ENCODE measurements around the gene MYL10. TPM values are rescaled to one million over a fixed set of nuclear protein-coding genes. Genes with fewer than 3 reads are reported as not detected.

The MYL10 gene
- total RNA-seq, 3 donors from 2014 or later: not detected

DNA sequence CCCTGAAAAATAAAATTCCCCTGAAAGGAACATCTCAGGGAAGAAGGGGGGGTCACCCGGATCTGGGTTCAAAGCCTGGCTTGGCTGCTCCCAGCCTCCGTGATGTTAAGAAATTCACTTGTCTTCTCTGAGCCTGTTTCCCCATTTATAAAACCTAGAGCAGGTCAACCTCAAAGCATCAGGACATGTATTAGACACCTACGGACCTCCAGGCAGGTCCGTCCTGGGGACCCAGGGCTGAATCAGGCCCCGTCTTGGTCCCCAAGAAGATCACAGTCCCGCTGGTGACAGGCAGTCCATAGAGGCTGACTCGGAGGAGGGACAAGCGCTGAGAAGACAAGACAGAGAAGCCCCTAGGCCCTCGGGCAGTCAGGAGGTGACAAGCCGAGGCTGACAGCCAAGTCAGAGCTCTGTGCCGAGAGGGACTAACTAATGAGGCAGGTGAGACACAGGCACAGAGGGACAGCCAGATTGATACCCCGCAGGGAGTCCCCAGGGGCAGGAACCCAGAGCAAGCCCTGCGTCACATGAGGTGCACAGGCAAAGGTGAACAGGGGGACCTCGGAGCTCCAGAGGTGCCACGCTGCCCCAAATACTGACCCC is 2.9 kb downstream of the MYL10 start:
- Histone ChIP-seq H3K4me1 (ENCODE audit: low read depth) (no peaks in the 10 kb centered on the region), H3K36me3 (ENCODE audit: low read depth) (no peaks in the 10 kb centered on the region), H3K4me3 (no peak overlapping the region), H3K9me3 (no peaks in the 10 kb centered on the region)
- ATAC-seq (no peak), DNase-seq (no peak)
- TF ChIP-seq, protein P1, sequence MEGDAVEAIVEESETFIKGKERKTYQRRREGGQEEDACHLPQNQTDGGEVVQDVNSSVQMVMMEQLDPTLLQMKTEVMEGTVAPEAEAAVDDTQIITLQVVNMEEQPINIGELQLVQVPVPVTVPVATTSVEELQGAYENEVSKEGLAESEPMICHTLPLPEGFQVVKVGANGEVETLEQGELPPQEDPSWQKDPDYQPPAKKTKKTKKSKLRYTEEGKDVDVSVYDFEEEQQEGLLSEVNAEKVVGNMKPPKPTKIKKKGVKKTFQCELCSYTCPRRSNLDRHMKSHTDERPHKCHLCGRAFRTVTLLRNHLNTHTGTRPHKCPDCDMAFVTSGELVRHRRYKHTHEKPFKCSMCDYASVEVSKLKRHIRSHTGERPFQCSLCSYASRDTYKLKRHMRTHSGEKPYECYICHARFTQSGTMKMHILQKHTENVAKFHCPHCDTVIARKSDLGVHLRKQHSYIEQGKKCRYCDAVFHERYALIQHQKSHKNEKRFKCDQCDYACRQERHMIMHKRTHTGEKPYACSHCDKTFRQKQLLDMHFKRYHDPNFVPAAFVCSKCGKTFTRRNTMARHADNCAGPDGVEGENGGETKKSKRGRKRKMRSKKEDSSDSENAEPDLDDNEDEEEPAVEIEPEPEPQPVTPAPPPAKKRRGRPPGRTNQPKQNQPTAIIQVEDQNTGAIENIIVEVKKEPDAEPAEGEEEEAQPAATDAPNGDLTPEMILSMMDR (IDR thresholded peaks at IDR 0.05): no peak
- intact Hi-C loops (cut with DNase I, micrococcal nuclease): no loop called here

DNA sequence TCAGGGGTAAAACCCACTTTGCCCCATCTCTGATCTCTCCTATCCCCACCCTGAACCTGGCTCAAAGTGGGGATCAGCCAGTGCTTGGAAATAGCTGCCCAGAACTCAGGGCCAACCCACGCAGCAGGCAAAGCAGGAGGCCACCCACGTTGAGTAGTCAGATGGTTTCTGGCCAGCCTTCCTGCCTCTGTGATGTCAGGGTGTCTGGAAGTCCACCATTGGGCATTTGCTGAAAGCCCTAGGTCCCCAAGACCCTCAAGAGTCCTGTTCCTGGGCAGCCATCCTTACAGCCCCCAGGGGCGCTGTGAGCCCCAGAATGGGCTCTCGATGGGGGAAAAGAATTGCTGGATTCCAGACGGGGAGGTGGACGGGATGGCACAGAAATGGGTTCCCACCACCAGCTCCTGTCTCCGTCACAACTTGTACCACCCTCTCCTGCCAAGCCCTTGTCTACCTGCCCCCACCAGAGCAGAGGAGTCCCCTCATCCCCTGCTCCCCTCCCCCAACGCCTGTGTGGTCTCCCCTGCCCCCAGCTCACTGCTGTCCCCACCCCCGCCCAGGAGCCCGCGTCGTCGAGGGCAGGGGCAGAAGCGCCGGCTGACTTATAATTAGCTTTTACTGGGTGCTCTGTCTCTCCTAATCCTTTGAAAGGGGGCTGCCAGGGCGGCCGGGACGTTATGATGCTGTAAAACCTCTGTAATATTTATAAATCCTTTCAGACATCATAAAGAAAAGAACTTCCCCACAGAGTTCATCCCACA is 3.9 kb downstream of the MYL10 start:
- TF ChIP-seq, protein P1 (IDR thresholded peaks at IDR 0.05): no peak
- Histone ChIP-seq H3K9me3 (no peaks in the 10 kb centered on the region), H3K4me1 (ENCODE audit: low read depth) (no peaks in the 10 kb centered on the region), H3K36me3 (ENCODE audit: low read depth) (no peaks in the 10 kb centered on the region), H3K4me3 (no peak overlapping the region)
- intact Hi-C loops (cut with DNase I, micrococcal nuclease): no loop called here
- no peak for DNase-seq
- no peak for ATAC-seq

DNA sequence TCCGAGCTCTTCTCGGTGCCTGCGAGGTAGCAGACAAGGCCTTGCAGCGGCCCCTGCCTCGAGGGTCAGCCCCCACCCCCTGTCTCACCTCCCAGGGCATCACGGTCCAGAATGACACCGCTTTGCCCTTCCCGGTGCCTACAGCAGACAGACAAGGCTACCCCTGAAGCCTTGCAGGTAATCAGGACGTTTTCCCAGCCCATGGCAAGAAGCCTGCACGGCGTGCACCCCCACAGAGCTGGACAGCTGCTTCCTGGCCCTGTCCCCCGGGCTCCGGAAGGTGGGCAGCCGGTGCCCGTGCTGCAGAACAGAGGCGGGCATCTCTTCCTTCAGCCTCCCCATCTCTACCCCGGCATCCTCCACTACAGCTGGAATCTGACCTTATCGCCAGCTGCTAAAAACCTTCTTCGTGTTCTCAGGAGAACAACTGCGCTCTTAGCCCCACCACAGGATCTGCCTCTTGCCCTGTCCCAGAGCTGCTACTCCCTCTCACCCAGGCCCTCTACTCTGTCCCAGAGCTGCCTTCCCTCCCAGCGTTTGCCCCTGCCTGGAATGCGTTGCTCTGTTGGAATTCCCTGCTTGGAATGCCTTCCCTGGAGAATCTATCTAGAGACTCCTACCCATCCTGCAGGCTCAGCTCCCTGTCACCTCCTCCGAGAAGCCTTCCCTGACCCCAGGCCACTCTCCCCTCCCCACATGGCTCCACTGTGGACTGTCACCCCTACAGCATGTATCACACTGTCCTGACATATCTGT is 4.7 kb downstream of the MYL10 start:
- DNase-seq: no peak
- intact Hi-C loops (cut with DNase I, micrococcal nuclease): no loop called here
- no peaks in the 10 kb centered on the region for H3K36me3 ChIP-seq (ENCODE audit: low read depth)

DNA sequence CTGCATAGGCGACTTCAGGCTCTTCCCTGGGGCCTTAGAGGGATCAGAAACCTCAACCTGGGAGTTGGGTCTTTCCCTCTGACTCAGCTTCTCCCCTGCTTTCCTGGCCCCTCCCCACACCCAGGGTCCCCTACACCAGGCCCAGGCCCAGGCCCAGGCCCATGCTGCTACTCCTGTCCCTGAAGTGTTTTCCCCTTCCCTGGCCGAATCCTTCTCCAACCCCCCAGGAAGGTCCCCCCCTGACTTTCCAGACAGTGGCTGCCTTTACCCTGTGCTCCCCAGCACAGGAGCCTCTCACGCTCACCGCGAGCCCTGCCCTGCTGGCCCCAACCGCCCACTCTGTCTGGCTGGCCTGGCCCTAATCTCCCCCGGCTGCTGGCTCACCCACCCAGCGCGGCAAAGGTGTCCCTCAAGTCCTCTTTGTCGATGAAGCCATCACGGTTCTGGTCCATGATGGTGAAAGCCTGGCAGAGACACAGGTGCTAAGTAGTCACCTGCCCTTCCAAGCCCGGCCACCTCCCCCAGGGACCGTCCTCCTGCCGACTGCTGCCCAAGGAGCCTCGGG is 6.4 kb downstream of the MYL10 start:
- H3K36me3 ChIP-seq (ENCODE audit: low read depth): no peaks in the 10 kb centered on the region
- H3K4me1 ChIP-seq (ENCODE audit: low read depth): no peaks in the 10 kb centered on the region
- no peaks in the 10 kb centered on the region for H3K9me3 ChIP-seq
- ATAC-seq (no peak), DNase-seq (no peak)
- intact Hi-C loops (cut with DNase I, micrococcal nuclease): no loop called here
- TF ChIP-seq, protein P1 (IDR thresholded peaks at IDR 0.05): no peak
- no peak overlapping the region for H3K4me3 ChIP-seq

More for the DNA sequence above, 4.7 kb downstream of the MYL10 start:
- TF ChIP-seq, protein P1 (IDR thresholded peaks at IDR 0.05): no peak
- no peak overlapping the region for H3K4me3 ChIP-seq
- ATAC-seq: no peak
- H3K9me3 ChIP-seq: no peaks in the 10 kb centered on the region
- H3K4me1 ChIP-seq (ENCODE audit: low read depth): no peaks in the 10 kb centered on the region

DNA sequence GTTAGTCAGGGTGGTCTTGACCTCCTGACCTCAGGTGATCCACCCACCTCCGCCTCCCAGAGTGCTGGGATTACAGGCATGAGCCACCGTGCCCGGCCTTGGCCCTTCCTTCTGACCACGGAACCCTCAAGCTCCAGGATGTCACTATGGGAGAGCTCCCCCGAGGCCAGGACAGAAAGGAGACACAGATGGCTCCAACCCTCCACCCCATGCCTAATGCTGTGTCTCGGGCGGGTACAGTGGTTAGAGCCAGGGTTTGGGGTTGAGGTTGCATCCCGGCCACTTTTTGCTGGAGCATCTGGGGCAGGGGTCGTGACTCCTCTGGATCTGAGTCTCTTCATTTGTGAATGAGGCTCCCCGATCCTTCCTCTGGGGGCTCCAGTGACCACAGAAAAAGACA is 8.1 kb downstream of the MYL10 start:
- ATAC-seq (no peak), DNase-seq (no peak)
- TF ChIP-seq, protein P1 (IDR thresholded peaks at IDR 0.05): no peak
- H3K9me3 ChIP-seq: no peaks in the 10 kb centered on the region
- H3K4me1 ChIP-seq (ENCODE audit: low read depth): no peaks in the 10 kb centered on the region
- no peak overlapping the region for H3K4me3 ChIP-seq
- H3K36me3 ChIP-seq (ENCODE audit: low read depth): no peaks in the 10 kb centered on the region
- intact Hi-C loops (cut with DNase I, micrococcal nuclease): no loop called here

All from mucosa of descending colon (tissue), 3 donors.